Sigmoid colon (tissue), 3 donors: Measurements from ENCODE around the gene GRIN2D.

ENCODE experiments used
- POLR2A ChIP-seq, 2 donors: fragments of 450-650 bp; IDR thresholded peaks; one replicate each; pipeline ENCODE4 v1.6.1; 2016; ENCODE audit warnings: antibody characterized with exemption in 2 of 2, mild to moderate bottlenecking in 2 of 2, moderate library complexity in 2 of 2
- TF ChIP-seq, protein P1 (sequence below), 4 experiments: fragments of 450-650 bp in 3 of 4; fragments of 200-600 bp in 1 of 4; IDR thresholded peaks; one replicate each; pipeline ENCODE4 v1.5.1; 2016 to 2019; ENCODE audit warnings: antibody characterized with exemption in 4 of 4, mild to moderate bottlenecking in 3 of 4, moderate library complexity in 2 of 4

DNA sequence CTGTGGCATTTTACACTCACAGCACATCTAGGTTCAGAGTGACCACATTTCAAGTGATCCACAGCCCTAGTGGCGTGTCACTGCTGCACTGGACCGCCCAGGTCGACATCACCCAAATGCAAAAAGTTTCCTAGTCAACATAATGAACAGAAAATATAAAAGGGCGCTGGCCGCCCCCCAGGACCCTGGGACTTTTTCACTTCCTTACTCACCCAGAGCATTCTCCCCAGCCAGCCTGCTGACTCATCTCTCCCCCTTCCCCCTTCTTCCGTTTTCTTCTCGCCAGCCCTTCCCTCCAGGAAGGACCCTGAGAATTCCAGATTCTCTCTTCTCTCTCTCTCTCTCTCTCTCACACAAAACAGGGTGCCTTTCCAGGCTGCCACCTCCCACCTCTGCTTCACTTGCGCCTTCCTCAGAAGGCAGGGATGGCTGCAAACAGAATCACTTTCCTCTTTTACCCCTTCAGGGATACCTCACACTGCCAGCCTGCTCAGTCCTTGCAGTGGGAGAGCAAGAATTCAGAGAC is 31.3 kb downstream of the GRIN2D start:
- TF ChIP-seq POLR2A (IDR thresholded peaks at IDR 0.05): no peak
- TF ChIP-seq, protein P1, sequence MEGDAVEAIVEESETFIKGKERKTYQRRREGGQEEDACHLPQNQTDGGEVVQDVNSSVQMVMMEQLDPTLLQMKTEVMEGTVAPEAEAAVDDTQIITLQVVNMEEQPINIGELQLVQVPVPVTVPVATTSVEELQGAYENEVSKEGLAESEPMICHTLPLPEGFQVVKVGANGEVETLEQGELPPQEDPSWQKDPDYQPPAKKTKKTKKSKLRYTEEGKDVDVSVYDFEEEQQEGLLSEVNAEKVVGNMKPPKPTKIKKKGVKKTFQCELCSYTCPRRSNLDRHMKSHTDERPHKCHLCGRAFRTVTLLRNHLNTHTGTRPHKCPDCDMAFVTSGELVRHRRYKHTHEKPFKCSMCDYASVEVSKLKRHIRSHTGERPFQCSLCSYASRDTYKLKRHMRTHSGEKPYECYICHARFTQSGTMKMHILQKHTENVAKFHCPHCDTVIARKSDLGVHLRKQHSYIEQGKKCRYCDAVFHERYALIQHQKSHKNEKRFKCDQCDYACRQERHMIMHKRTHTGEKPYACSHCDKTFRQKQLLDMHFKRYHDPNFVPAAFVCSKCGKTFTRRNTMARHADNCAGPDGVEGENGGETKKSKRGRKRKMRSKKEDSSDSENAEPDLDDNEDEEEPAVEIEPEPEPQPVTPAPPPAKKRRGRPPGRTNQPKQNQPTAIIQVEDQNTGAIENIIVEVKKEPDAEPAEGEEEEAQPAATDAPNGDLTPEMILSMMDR (IDR thresholded peaks at IDR 0.05): no peak
